IgD-negative memory B cell (primary cell): Measurements from ENCODE around the gene CUL9. TPM values are rescaled to one million over a fixed set of nuclear protein-coding genes. Genes with fewer than 3 reads are reported as not detected.

Source experiments
- H3K27ac Mint-ChIP-seq, 3 donors: one replicate each; pipeline ENCODE4 v1.8.0; 2020 to 2022; ENCODE audit warnings: mild to moderate bottlenecking in 3 of 3, mixed read lengths in 3 of 3, moderate library complexity in 1 of 3
- H3K27me3 Mint-ChIP-seq: one replicate; pipeline ENCODE4 v1.8.0; 2021; ENCODE audit warnings: mixed read lengths
- H3K36me3 Mint-ChIP-seq: one replicate; pipeline ENCODE4 v1.8.0; 2020; ENCODE audit warnings: mild to moderate bottlenecking, mixed read lengths
- H3K4me1 Mint-ChIP-seq, 3 donors: one replicate each; pipeline ENCODE4 v1.8.0; 2020 to 2022; ENCODE audit warnings: mixed read lengths in 3 of 3, mild to moderate bottlenecking in 1 of 3
- H3K4me3 Mint-ChIP-seq, 4 donors: one replicate each; pipeline ENCODE4 v1.8.0; 2020 to 2022; ENCODE audit warnings: mild to moderate bottlenecking in 4 of 4, mixed read lengths in 4 of 4, moderate library complexity in 3 of 4
- H3K9me3 Mint-ChIP-seq, 3 donors: one replicate each; pipeline ENCODE4 v1.8.0; 2020 to 2021; ENCODE audit warnings: mixed read lengths in 3 of 3, mild to moderate bottlenecking in 1 of 3
- polyA plus RNA-seq: library from polyadenylated mRNA; unstranded; fragments of 300-500 nt; fragmentation: Illumina TruSeq; gene quantifications from one replicate; pipeline ENCODE4 v1.2.3, GENCODE V29; 2021

CUL9 gene
- polyA plus RNA-seq, 1 donor from 2014 or later: 13.1 TPM

DNA sequence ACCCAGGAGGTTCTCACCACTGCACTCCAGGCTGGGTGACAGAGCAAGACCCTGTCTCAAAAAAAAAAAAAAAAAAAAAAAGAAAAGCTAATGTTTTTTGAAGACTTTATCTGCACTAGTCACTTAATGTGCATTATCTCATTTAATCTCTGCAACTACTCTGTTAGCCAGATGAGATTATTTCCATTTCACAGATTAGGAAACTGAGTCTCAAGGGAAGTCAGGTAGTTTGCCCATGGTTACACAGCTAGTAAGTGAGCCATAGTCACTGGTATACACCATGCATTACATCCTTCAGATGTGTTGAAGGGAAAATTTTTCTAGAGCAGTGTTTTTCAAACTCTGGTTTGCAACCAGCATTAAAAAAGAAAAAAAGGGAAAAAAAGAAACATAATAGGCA, 18.1 kb upstream of the CUL9 start:
- Mint-ChIP-seq H3K9me3 (no peaks in the 10 kb centered on the region), H3K4me3 (no peak overlapping the region), H3K36me3 (no peaks in the 10 kb centered on the region), H3K4me1 (no peaks in the 10 kb centered on the region), H3K27ac (no peak overlapping the region), H3K27me3 (no peaks in the 10 kb centered on the region)

DNA sequence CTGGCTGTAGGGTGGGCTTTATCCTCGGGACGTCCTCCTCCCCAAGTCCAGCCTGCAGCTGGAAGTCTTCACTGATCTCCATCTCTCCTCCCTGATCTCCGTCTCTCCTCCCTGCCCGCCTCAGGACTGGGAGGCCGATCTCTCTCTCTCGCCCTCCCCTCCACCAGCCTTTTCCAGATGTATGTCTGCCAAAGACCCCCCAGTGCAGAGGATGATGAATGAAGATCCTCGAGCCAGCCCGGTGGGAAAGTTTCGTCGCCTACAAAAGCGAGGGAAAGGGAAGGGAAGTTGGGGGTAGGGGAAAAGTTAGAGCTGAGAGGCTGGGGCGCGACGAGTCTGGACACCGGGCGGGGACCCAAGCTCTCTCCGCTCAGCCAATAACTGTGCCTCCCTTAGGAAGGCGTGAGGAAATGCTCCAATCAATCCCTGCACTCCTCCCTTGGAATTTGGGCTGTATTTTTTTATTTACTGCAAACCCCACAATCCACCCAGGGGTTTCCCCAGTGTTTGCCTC, 11.5 kb upstream of the CUL9 start:
- Mint-ChIP-seq H3K4me1 (peaks cover 32 to 33% (median 33%) of the 10 kb centered on the region in 3 donors), H3K27ac (peak overlapping the region; percentile 77 to 98 (median 96)), H3K36me3 (no peaks in the 10 kb centered on the region), H3K4me3 (peak overlapping the region; percentile 86 to 98 (median 96)), H3K9me3 (no peaks in the 10 kb centered on the region), H3K27me3 (no peaks in the 10 kb centered on the region)

DNA sequence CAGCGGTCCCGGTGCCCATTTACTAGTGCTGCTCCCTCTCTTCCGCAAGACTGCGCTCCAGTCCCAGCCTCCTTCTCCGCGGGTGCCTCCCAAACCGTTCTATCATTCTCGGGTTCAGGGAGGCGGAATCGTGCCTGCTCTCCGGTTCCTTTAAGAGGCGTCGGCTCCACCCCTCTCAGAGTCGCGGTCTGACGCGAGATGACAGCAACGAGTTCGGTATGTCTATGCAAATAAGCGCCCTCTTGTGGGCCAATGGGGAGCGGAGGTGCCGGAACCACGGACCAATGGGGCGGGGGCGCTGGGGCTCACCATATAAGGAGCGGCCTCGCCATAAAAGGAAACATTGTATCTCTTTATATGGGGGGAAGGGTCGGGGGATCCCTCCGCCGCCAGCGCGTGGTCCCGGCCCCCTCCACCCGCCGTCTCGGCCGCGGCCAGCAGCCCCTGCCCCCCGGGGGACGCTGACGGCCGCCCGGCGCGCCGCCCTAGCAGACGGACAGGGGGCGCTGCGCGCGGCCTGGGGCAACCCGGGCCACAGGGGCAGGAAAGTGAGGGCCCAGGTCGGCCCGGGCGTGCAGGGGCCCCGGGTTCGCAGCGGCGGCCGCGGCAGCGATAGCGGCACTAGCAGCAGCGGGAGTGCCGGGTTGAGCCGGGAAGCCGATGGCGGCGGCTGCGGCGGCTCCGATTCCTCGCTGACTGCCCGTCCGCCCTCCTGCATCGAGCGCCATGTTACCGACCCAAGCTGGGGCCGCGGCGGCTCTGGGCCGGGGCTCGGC, 10.9 kb upstream of the CUL9 start, which contains the start of gene SRF:
Gene SRF (plus strand): TSS at position 339 of the 776 bp plus-strand sequence. CDS start 388 bp downstream, at position 727.
- no peaks in the 10 kb centered on the region for H3K27me3 Mint-ChIP-seq
- H3K4me3 Mint-ChIP-seq: peak within 1 kb of the TSS; percentile 89 to 98 (median 96)
- peaks cover 32 to 33% (median 33%) of the 10 kb centered on the region in 3 donors for H3K4me1 Mint-ChIP-seq
- no peaks in the 10 kb centered on the region for H3K36me3 Mint-ChIP-seq
- peak within 1 kb of the TSS; percentile 96 to 98 (median 96) for H3K27ac Mint-ChIP-seq
- no peaks in the 10 kb centered on the region for H3K9me3 Mint-ChIP-seq

DNA sequence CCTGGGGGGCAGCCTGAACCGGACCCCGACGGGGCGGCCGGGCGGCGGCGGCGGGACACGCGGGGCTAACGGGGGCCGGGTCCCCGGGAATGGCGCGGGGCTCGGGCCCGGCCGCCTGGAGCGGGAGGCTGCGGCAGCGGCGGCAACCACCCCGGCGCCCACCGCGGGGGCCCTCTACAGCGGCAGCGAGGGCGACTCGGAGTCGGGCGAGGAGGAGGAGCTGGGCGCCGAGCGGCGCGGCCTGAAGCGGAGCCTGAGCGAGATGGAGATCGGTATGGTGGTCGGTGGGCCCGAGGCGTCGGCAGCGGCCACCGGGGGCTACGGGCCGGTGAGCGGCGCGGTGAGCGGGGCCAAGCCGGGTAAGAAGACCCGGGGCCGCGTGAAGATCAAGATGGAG, 10.3 kb upstream of the CUL9 start:
- peaks cover 32 to 33% (median 33%) of the 10 kb centered on the region in 3 donors for H3K4me1 Mint-ChIP-seq
- no peaks in the 10 kb centered on the region for H3K36me3 Mint-ChIP-seq
- peak overlapping the region; percentile 89 to 97 (median 92) for H3K4me3 Mint-ChIP-seq
- H3K27ac Mint-ChIP-seq: peak overlapping the region; percentile 86 to 96 (median 91)
- H3K27me3 Mint-ChIP-seq: no peaks in the 10 kb centered on the region
- H3K9me3 Mint-ChIP-seq: no peaks in the 10 kb centered on the region

DNA sequence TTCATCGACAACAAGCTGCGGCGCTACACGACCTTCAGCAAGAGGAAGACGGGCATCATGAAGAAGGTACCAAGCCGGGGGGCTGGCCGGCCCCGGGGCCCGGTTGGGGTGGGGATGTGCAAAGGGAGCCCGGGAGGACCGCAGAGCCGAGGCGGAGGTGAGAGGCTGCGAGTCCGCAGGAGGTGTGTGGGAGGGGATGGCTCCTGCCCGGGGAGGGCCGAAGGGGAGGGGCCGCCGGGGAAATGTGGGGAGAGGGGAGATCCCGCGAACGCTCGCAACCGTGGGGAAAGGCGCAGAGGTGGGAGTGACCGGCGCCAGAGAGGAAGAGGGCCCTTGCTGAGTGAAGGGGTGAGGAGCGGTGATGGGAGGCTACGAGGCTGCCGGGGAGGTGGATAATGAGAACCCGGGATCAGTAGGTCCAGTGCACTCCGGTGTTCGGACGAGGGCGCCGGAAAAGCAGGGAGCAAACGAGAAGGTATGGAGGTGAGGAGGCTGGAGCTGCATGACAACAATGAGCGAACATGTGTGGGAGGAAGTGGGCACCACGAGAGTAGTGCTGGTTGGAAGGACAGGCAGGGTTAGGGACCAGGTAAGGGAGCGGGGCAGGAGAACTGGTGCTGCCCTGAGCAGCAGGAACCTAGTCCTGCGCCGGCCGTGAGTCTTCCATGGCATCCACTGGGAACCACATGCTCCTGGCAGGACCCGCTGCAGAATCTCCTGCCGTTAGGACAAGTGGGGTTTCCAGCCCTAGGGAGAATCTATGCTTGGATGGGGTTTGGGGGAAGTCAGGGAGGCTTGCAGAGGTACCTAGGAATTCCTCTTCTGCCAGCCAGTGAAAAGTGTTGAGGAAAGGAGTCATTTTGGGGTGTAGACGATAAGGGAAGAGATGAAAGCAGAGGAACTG, 9.6 kb upstream of the CUL9 start:
- no peaks in the 10 kb centered on the region for H3K27me3 Mint-ChIP-seq
- H3K4me3 Mint-ChIP-seq: peak overlapping the region; percentile 89 to 97 (median 92)
- H3K36me3 Mint-ChIP-seq: no peaks in the 10 kb centered on the region
- H3K9me3 Mint-ChIP-seq: no peaks in the 10 kb centered on the region
- peaks cover 32 to 33% (median 33%) of the 10 kb centered on the region in 3 donors for H3K4me1 Mint-ChIP-seq
- H3K27ac Mint-ChIP-seq: peak overlapping the region; percentile 86 to 96 (median 91)

DNA sequence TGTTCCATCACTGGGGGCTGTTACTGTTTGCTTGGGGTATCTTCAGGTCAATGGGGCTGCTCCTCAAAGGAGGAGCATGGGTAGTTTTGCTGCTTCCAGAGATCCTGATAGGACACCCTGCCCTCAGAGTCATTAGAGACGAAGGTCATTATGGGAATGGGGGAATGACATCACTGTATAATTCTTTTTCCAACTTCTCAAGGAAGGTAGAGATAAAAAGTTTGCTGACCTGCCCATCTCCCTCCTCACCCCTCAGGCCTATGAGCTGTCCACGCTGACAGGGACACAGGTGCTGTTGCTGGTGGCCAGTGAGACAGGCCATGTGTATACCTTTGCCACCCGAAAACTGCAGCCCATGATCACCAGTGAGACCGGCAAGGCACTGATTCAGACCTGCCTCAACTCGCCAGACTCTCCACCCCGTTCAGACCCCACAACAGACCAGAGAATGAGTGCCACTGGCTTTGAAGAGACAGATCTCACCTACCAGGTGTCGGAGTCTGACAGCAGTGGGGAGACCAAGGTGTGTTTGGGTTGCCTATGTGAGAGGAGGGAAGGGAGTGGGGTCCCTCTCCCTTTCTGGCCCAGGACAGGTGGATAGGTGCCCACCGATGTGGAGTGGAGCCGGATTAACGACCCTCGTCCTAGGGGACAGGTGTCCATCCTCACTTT, 8.3 kb upstream of the CUL9 start:
- H3K27ac Mint-ChIP-seq: peak overlapping the region; percentile 16 to 96 (median 88)
- H3K4me3 Mint-ChIP-seq: peak overlapping the region; percentile 89 to 97 (median 92)
- no peaks in the 10 kb centered on the region for H3K9me3 Mint-ChIP-seq
- H3K27me3 Mint-ChIP-seq: no peaks in the 10 kb centered on the region
- H3K4me1 Mint-ChIP-seq: peaks cover 32 to 33% (median 33%) of the 10 kb centered on the region in 3 donors
- H3K36me3 Mint-ChIP-seq: peaks cover 3% of the 10 kb centered on the region

DNA sequence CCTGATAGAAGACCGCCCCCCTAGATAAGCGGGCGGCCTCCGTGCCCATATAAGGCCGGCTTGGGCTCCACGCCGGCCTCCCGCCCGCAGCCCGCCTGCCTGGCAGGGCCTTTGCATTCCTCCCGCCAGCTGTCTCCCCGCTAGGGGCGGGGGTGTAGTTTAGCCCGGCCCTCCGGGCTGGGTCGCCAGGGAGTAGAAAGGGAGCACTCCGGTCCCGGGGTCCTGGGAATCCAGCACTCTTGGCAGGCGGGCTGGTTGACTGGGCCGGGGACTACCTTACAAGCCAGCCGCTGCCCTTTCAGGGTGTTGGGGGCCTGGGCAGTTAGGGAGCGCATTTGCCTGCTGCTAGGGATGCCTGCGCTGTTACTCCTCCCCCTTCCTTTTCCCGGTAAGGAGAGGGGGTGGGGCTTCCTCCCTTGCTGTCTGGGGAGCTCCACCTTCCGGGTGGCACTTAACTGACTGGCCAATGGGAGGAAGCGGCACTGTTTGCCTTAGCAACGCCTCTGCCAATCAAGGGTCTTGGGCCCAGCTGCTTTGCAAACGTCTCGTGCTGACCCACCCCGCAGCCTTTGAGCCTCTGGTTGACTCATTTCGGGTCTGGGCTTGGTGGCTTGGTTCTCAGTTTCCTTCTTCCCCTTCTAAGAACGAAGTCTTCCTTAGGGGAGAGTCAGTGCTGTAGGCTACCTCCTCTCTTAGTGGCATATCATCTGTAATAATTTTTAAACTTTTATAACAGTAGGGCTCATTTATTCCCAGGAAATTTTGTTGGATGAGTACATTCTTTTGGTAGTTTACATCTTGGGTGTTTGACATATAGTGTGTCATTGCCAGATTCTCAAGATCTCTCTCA, 7.5 kb upstream of the CUL9 start:
- no peaks in the 10 kb centered on the region for H3K9me3 Mint-ChIP-seq

DNA sequence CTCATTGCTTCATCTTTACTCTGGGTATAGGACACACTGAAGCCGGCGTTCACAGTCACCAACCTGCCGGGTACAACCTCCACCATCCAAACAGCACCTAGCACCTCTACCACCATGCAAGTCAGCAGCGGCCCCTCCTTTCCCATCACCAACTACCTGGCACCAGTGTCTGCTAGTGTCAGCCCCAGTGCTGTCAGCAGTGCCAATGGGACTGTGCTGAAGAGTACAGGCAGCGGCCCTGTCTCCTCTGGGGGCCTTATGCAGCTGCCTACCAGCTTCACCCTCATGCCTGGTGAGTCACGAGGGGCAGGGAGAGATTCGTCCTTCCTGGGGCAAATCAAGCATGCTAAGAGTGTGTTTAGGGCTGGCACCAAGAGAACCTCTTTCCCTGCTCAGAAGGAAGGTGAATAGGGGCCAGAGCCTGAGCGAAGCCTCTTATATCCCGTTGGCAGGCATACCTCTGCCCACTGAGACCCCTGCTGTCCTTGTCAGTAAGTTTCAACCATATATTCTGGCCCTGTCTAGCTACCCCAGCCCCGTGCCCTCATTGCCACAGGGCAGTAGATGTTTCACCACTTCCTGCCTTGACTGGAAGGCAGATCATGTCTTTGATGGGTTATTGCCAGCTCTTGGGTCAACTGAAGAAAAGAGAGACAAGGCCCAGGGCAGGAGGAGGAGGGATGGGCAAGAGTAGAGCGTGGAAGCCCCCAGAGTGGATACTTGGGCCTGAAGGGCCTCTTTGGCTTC, 6.1 kb upstream of the CUL9 start:
- H3K4me1 Mint-ChIP-seq: peaks cover 26 to 30% (median 27%) of the 10 kb centered on the region in 3 donors
- peaks cover 3% of the 10 kb centered on the region for H3K36me3 Mint-ChIP-seq
- no peaks in the 10 kb centered on the region for H3K9me3 Mint-ChIP-seq
- no peak overlapping the region for H3K4me3 Mint-ChIP-seq
- no peaks in the 10 kb centered on the region for H3K27me3 Mint-ChIP-seq
- H3K27ac Mint-ChIP-seq: peak overlapping the region in 2 of 3 donors; percentile 57 to 96

More for the DNA sequence above, 7.5 kb upstream of the CUL9 start:
- Mint-ChIP-seq H3K4me3 (peak overlapping the region; percentile 89 to 97 (median 92)), H3K27me3 (no peaks in the 10 kb centered on the region), H3K36me3 (peaks cover 3% of the 10 kb centered on the region), H3K4me1 (peaks cover 32 to 33% (median 32%) of the 10 kb centered on the region in 3 donors), H3K27ac (peak overlapping the region; percentile 92 to 96 (median 96))

DNA sequence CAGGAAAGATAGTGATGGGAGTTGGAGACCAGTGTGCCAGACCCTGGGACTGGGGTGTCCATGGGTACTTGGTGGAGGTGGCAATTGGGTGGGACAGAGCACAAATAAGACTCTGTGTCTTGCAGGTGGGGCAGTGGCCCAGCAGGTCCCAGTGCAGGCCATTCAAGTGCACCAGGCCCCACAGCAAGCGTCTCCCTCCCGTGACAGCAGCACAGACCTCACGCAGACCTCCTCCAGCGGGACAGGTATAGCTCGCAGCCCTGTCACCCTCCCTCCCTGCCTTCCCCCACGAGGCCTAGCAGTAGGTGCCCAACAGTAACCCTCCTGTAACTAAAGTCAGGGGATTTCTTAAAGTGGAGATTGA, 5.6 kb upstream of the CUL9 start:
- Mint-ChIP-seq H3K27me3 (no peaks in the 10 kb centered on the region), H3K27ac (peak overlapping the region in 1 of 3 donors; percentile 26)

DNA sequence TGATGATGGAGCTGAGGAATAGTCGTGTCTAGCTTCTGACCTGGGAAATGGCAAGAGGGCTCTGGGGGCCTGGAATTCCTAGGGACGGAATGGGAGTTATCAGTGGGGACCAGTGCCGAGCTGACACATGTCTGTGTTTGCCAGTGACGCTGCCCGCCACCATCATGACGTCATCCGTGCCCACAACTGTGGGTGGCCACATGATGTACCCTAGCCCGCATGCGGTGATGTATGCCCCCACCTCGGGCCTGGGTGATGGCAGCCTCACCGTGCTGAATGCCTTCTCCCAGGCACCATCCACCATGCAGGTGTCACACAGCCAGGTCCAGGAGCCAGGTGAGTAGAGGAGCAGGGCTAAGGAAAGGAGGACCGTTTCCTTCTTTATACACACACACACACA, 3.8 kb upstream of the CUL9 start:
- peak overlapping the region in 1 of 4 donors; percentile 61 for H3K4me3 Mint-ChIP-seq
- peaks cover 3% of the 10 kb centered on the region for H3K36me3 Mint-ChIP-seq
- peaks cover 31 to 36% (median 31%) of the 10 kb centered on the region in 3 donors for H3K4me1 Mint-ChIP-seq
- peak overlapping the region in 1 of 3 donors; percentile 75 for H3K27ac Mint-ChIP-seq
- H3K27me3 Mint-ChIP-seq: no peaks in the 10 kb centered on the region
- H3K9me3 Mint-ChIP-seq: no peaks in the 10 kb centered on the region

More for the DNA sequence above, 5.6 kb upstream of the CUL9 start:
- Mint-ChIP-seq H3K4me1 (peaks cover 28 to 33% (median 30%) of the 10 kb centered on the region in 3 donors), H3K9me3 (no peaks in the 10 kb centered on the region), H3K36me3 (peaks cover 3% of the 10 kb centered on the region), H3K4me3 (peak overlapping the region in 1 of 4 donors; percentile 41)

DNA sequence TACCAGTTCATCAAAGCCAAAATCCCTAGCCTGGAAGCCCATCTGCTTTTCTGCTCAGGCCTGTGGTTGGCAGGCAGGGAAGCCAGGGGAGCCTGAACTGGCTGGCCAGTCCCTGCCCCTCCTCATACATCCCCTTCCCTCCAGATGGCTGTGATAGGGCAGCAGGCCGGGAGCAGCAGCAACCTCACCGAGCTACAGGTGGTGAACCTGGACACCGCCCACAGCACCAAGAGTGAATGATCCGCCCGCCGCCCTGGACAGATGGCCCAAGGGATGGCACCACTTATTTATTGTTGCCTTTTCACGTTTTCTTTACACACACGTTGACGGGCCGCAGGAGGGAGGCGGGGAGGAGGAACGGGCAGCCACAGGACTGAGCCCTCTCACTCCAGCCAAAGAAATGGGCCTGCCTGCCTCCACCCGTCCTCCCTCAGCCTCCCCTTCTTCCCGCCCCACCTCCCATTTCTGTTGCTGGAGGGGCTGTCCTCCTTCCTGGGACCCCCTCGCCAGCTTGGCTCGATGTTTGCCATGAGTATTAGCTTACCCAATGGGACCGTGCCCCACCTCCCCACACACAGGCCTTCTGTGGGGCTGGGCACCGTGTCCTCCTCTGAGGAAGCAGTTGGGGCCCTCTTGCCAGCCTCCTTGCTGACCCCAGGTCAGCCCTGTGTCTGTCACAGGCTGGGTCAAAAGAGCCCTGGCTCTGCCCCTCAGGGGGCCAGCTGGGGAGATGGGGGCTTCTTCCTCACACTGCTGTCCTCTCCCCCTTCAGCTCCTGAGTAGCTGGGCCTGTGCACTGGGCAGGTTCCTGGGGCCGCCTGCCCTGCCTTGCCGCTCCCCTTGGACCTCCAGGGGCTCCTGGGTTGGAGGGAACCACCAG, 2.8 kb upstream of the CUL9 start:
- H3K4me1 Mint-ChIP-seq: peaks cover 26 to 33% (median 32%) of the 10 kb centered on the region in 3 donors
- no peaks in the 10 kb centered on the region for H3K27me3 Mint-ChIP-seq
- H3K9me3 Mint-ChIP-seq: no peaks in the 10 kb centered on the region
- peak overlapping the region in 3 of 4 donors; percentile 21 to 61 (median 28) for H3K4me3 Mint-ChIP-seq
- H3K27ac Mint-ChIP-seq: peak overlapping the region; percentile 3 to 75 (median 39)
- H3K36me3 Mint-ChIP-seq: peaks cover 9% of the 10 kb centered on the region

DNA sequence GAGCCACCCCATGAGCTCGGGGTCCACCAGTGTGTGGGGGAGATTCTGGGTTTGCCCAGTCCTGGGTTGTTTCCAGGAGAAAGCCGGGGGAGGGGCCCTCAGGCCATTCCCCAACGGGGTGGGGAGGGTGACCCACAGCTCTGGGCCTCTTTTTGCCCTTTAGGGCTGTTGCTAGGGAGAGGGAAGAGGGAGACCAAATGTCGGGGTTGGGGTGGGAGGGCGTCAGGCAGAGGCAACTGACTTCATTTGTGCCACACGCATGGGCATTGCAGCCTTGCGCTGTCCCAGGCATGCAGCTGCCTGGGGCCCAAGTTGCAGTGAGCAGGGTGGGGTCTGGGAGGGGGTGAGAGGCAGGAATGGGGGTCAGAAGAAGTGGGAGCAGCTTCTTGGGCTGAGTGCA, 1.9 kb upstream of the CUL9 start:
- Mint-ChIP-seq H3K4me3 (no peak overlapping the region), H3K27ac (peak overlapping the region in 1 of 3 donors; percentile 39), H3K9me3 (no peaks in the 10 kb centered on the region), H3K27me3 (no peaks in the 10 kb centered on the region), H3K36me3 (peaks cover 10% of the 10 kb centered on the region), H3K4me1 (peaks cover 24 to 33% (median 27%) of the 10 kb centered on the region in 3 donors)
